SJSA1 (cell line): ENCODE data around the gene CACFD1. TPM values are rescaled to one million over a fixed set of nuclear protein-coding genes. Genes with fewer than 3 reads are reported as not detected.

Experiments
- DNase-seq, 2 experiments: peaks; one replicate each; pipeline ENCODE4 v3.0.0-alpha.2; 2015 to 2020; ENCODE audit warnings: low spot score in 2 of 2, low read depth in 1 of 2
- H3K27ac ChIP-seq: fragments of 250-450 bp; sonication (Bioruptor Pico); 2 replicates; pipeline ENCODE4 v1.5.1; 2020; ENCODE audit warnings: mild to moderate bottlenecking, moderate library complexity
- H3K27me3 ChIP-seq: fragments of 250-450 bp; sonication (Bioruptor Pico); replicated peaks from 2 replicates; pipeline ENCODE4 v1.5.1; 2020; ENCODE audit warnings: mild to moderate bottlenecking, moderate library complexity
- H3K36me3 ChIP-seq: fragments of 250-450 bp; sonication (Bioruptor Pico); 2 replicates; pipeline ENCODE4 v1.5.1; 2020; ENCODE audit warnings: mild to moderate bottlenecking
- H3K4me1 ChIP-seq: fragments of 250-450 bp; sonication (Bioruptor Pico); replicated peaks from 2 replicates; pipeline ENCODE4 v1.6.1; 2021; ENCODE audit warnings: mild to moderate bottlenecking
- H3K4me3 ChIP-seq: fragments of 250-450 bp; sonication (Bioruptor Pico); 2 replicates; pipeline ENCODE4 v1.5.1; 2020; ENCODE audit warnings: mild to moderate bottlenecking
- H3K9me3 ChIP-seq: fragments of 250-450 bp; sonication (Bioruptor Pico); replicated peaks from 2 replicates; pipeline ENCODE4 v1.5.1; 2020; ENCODE audit warnings: mild to moderate bottlenecking
- total RNA-seq: library from RNA; depleted of rRNA; stranded (reverse); fragments of >200 nt; shearing (Covaris generic); gene quantifications from 2 replicates; pipeline ENCODE4 v1.2.3, GENCODE V29; 2014

Gene CACFD1
- total RNA-seq, 1 experiment from 2014 or later: 2.9 TPM

GRCh38 chr9:133499132-133499891, 39.5 kb downstream of the CACFD1 start:
- no peak overlapping the region for H3K4me3 ChIP-seq
- peaks cover 15% of the 10 kb centered on the region for H3K4me1 ChIP-seq
- no peak for DNase-seq
- H3K27me3 ChIP-seq: peaks cover 5% of the 10 kb centered on the region; the same call in 1 of the 2 replicates
- no peaks in the 10 kb centered on the region for H3K36me3 ChIP-seq
- H3K9me3 ChIP-seq: peaks cover 14% of the 10 kb centered on the region
- no peak overlapping the region for H3K27ac ChIP-seq

DNA sequence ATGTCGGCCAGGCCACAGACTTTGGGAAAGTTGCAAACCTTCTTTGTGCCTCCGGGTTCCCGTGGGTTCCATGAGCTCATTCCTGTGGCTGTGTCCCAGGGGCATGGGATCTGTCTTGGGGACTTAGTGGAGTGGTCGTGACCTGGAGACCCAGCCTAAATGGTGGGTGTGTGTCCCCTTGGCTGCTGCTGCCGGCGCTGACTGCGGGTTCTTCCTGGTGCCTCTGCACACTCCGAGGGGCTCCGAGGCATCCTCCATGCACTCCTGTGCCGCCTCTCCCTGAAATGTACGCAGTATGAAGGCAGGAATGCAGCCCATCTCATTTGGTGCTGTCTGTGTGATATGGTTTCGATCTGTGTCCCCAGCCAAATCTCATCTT, 40.1 kb downstream of the CACFD1 start:
- no peak overlapping the region for H3K27ac ChIP-seq
- H3K9me3 ChIP-seq: peaks cover 14% of the 10 kb centered on the region
- H3K27me3 ChIP-seq: peaks cover 5% of the 10 kb centered on the region; the same call in 1 of the 2 replicates
- peaks cover 15% of the 10 kb centered on the region for H3K4me1 ChIP-seq
- no peaks in the 10 kb centered on the region for H3K36me3 ChIP-seq
- no peak overlapping the region for H3K4me3 ChIP-seq
- no peak for DNase-seq

DNA sequence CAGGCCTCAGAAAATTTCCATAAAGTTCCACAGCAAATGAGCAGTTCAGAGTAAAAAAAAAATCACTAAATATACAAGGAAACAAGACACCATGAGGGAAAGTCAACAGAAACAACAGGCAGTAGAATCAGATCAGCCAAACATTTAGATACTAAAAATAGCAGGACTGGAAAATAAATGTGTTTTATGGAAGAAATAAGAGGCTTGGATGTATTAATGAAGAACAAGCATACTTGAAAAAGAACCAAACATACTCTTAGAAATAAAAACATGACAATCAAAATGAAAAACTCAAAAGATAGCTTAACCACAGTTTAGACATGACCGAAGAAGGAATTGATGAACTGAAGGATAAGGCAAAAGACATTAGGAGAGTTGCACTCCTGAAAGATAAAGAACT, 42.3 kb downstream of the CACFD1 start:
- Histone ChIP-seq H3K9me3 (peaks cover 14% of the 10 kb centered on the region), H3K4me3 (no peak overlapping the region), H3K27me3 (peaks cover 5% of the 10 kb centered on the region; the same call in 1 of the 2 replicates), H3K36me3 (no peaks in the 10 kb centered on the region), H3K27ac (no peak overlapping the region), H3K4me1 (peaks cover 14% of the 10 kb centered on the region)
- DNase-seq: no peak

DNA sequence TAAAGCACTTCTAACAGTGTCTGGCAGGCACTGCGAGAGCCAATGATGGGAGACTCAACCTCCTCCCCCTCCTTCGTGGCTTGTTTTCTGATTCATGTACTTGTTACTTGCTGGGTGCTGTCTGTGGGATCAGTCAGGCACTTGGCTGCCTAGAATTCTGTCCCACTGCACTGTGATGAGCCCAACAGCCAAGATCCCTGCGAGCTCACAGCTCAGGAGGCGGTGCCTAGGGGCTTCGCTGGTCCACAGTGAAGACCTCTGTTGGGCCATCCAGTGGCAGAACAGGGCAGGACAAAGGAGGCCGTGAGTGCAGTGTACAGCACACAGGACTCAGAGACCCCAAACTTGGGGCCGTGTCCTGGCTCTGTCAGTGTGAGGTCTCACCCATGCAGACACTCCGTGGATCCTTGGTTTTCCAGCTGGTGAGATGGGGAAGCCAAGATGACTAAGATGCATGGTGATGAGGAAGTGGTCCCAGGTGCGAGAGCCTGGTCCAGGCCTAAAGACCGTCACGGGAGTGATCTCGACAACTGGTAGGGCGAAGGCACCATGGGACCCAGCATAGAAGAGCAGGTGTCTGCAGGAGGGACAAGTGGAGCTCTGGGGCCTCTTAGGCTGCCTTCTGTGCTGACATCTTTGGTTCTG, 45.5 kb downstream of the CACFD1 start:
- Histone ChIP-seq H3K9me3 (peaks cover 14% of the 10 kb centered on the region), H3K4me1 (peaks cover 25% of the 10 kb centered on the region), H3K36me3 (no peaks in the 10 kb centered on the region), H3K27ac (no peak overlapping the region), H3K4me3 (no peak overlapping the region), H3K27me3 (peaks cover 5% of the 10 kb centered on the region; the same call in 1 of the 2 replicates)
- no peak for DNase-seq

- peaks cover 5% of the 10 kb centered on the region; the same call in 1 of the 2 replicates for H3K27me3 ChIP-seq
- H3K9me3 ChIP-seq: peaks cover 10% of the 10 kb centered on the region
- H3K27ac ChIP-seq: no peak overlapping the region
- H3K4me3 ChIP-seq: no peak overlapping the region
- DNase-seq: no peak
- no peaks in the 10 kb centered on the region for H3K36me3 ChIP-seq
- H3K4me1 ChIP-seq: peaks cover 25% of the 10 kb centered on the region
Observed at GRCh38 chr9:133505901-133506652, 46.3 kb downstream of the CACFD1 start.

DNA sequence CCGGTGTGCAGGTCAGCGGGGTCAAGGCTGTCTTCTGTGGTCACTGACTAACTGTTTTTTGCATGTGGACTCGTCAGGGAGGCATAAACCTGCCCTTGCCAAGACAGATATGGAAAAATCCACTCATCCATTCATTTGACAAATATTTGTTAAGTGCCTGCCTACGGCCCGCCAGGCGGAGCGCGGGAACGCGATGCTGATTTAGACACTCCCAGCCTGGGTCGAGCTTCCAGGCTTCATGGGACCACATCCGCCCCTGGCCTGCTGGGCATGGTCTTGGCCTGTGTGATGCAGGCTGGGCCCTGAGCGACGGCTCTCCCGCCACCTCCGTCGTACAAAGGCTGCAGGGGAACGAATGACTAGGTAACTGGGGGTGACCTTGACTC, 46.9 kb downstream of the CACFD1 start:
- Histone ChIP-seq H3K27me3 (peaks cover 5% of the 10 kb centered on the region; the same call in 1 of the 2 replicates), H3K27ac (no peak overlapping the region), H3K4me1 (peaks cover 25% of the 10 kb centered on the region)

GRCh38 chr9:133507246-133507965, 47.6 kb downstream of the CACFD1 start:
- Histone ChIP-seq H3K4me3 (no peak overlapping the region), H3K4me1 (peaks cover 25% of the 10 kb centered on the region), H3K9me3 (peaks cover 3% of the 10 kb centered on the region; the same call in 1 of the 2 replicates), H3K27ac (no peak overlapping the region), H3K36me3 (no peaks in the 10 kb centered on the region), H3K27me3 (peaks cover under 1% of the 10 kb centered on the region; the same call in 1 of the 2 replicates)
- DNase-seq: no peak

More for the DNA sequence above, 46.9 kb downstream of the CACFD1 start:
- Histone ChIP-seq H3K36me3 (no peaks in the 10 kb centered on the region), H3K4me3 (no peak overlapping the region), H3K9me3 (peaks cover 7% of the 10 kb centered on the region)
- DNase-seq: peak; percentile 25 to 59

- no peak overlapping the region for H3K4me3 ChIP-seq
- H3K27ac ChIP-seq: no peak overlapping the region
- DNase-seq: no peak
- no peaks in the 10 kb centered on the region for H3K9me3 ChIP-seq
- peaks cover 25% of the 10 kb centered on the region for H3K4me1 ChIP-seq
- H3K36me3 ChIP-seq: no peaks in the 10 kb centered on the region
- H3K27me3 ChIP-seq: no peaks in the 10 kb centered on the region; the same call in 1 of the 2 replicates
Observed at GRCh38 chr9:133508046-133508445, 48.3 kb downstream of the CACFD1 start.

- Histone ChIP-seq H3K27me3 (no peaks in the 10 kb centered on the region; the same call in 1 of the 2 replicates), H3K4me3 (no peak overlapping the region), H3K4me1 (peaks cover 25% of the 10 kb centered on the region), H3K27ac (no peak overlapping the region), H3K9me3 (no peaks in the 10 kb centered on the region), H3K36me3 (no peaks in the 10 kb centered on the region)
- DNase-seq: no peak
Observed at GRCh38 chr9:133509179-133510083, 49.7 kb downstream of the CACFD1 start.

DNA sequence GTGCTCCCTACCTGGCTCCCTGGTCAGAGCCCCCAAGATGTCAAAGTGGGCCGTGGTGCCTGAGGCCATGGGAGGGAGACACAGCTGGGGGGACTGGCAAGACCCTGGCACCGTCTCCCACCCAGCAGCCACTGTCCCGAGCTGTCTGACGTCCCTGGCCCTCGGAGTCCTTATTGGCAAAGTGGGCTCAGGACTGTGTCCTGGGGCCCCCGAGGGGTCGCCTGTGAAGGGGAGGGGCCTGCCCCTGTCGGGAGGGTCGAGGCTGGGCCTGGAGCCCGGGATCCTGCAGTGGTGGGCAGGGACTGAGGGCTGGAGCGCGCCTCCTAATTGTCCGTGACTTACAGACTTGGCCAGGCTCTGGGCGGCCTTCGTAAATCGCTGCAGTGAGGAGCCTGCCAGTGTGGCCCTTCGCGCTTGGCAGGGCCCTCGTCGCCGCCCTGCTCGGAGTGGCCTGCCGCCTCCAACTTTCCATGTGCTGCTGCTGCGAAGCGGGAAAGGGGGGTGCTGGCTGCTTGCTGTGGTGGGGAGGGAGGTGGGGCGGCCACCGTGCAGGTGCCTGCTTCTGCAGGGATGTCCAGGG, 51.2 kb downstream of the CACFD1 start:
- DNase-seq: no peak
- no peaks in the 10 kb centered on the region; the same call in 1 of the 2 replicates for H3K27me3 ChIP-seq
- H3K36me3 ChIP-seq: no peaks in the 10 kb centered on the region
- H3K4me1 ChIP-seq: peaks cover 23% of the 10 kb centered on the region
- H3K4me3 ChIP-seq: no peak overlapping the region
- H3K9me3 ChIP-seq: no peaks in the 10 kb centered on the region
- H3K27ac ChIP-seq: no peak overlapping the region

DNA sequence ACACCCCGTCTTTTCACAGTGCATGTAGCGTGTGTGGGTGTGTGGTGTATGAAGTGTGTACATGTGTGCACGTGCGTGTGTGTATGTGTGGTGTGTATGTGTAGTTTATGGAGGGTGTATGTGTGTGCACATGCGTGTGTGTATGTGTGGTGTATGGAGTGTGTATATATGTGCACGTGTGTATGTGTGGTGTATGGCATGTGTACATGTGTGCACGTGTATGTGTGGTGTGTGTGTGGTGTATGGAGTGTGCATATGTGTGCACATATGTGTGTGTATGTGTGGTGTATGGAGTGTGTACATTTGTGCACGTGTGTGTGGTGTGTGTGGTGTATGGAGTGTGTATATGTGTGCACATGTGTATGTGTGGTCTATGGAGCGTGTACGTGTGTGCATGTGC, 51.8 kb downstream of the CACFD1 start:
- Histone ChIP-seq H3K27me3 (no peaks in the 10 kb centered on the region; the same call in 1 of the 2 replicates), H3K27ac (no peak overlapping the region), H3K4me3 (no peak overlapping the region), H3K9me3 (no peaks in the 10 kb centered on the region), H3K36me3 (no peaks in the 10 kb centered on the region), H3K4me1 (peaks cover 19% of the 10 kb centered on the region)
- no peak for DNase-seq
